ENCODE results near the gene CARD14.
"Not testable (repeated sequence)": the region's sequence is repeated elsewhere in the genome, so short reads cannot be mapped to it uniquely, and the experiment has no call there.

CARD14 gene

DNA sequence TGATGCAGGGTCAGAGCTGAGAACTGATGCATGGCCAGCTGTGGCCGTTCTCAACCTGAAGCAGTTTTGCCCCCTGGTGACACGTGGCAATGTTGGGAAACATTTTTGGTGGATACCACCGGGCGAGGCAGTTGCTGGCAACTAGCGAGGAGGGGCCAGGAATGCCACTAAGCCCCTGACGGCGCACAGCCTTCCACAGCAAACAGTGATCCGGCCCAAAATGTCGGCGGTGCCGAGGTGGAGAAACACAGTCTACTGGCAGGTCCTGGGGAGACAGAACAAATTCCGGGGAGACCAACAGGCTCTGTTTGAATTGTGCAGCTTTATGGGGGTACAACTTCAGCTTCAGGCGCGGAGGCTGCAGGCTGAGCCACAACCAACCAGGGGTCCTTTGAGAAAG, 58.6 kb downstream of the CARD14 start:
- no peak for FAIRE-seq

DNA sequence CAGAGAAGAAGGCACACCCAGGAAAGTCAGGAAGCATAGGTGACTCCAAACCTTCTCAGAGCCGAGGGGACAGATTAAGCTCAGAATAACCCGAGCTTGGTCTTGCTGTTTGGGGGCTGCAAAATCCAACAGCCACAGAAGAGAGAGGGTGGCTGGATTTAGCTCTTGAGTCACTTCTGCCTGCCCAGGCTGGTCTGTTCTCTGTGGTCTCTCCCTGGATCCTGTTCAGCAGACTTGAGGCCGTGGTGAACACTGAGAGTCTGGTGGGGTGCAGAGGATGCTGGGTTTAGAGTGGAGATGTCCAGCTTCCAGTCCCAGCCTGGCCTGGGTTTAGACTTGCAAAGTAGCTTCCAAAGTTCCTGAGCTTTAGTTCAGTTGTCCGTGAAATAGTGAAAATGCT, 59.2 kb downstream of the CARD14 start:
- no peak for FAIRE-seq

DNA sequence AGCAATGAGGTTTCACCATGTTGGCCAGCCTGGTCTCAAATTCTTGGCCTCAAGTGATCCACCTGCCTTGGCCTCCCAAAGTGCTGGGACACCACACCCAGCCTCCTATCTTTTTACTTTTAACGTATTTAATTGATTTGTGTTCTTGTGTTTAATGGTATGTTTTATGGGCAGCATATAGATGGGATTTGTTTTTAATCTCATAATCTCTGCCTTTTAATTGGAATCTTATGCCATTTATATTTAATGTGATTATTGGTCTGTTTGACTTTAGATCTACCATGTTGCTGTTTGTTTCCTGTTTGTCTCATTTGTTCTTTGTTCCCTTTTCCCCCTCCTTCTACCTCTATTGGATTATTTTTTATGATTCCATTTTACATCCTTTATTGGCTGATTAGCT, 62.6 kb downstream of the CARD14 start:
- FAIRE-seq = no peak

DNA sequence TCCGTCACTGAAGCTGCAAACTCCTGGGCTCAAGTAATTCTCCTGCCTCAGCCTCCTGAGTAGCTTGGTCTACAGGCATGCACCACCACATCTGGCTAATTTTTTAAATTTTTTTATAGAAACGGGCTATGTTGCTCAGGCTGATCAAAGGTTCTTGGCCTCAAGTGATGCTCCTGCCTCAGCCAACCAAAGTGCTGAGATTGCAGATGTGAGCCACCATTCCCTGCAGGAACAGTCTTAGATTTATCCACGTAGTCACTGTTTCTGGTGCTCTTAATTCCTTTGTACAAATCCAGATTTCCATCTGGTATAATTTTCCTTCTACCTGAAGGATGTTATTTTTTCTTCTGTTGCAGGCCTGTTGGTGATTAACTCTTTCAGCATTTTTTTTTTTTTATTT, 63.4 kb downstream of the CARD14 start:
- FAIRE-seq = no peak

DNA sequence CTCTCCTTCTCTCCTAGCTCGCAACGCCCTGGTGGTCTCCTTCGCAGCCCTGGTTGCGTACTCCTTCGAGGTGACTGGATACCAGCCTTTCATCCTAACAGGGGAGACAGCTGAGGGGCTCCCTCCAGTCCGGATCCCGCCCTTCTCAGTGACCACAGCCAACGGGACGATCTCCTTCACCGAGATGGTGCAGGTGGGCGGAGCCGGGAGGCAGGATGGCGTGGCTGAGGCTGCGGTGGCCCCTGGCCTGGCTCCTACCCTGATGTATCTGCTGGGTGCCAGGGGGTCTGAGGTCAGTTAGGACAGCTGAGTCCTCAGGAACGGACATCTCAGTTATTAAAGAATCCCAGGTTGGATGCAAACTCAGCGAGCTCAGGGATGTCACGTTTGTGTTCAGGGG, 67.1 kb downstream of the CARD14 start:
- FAIRE-seq = no peak

DNA sequence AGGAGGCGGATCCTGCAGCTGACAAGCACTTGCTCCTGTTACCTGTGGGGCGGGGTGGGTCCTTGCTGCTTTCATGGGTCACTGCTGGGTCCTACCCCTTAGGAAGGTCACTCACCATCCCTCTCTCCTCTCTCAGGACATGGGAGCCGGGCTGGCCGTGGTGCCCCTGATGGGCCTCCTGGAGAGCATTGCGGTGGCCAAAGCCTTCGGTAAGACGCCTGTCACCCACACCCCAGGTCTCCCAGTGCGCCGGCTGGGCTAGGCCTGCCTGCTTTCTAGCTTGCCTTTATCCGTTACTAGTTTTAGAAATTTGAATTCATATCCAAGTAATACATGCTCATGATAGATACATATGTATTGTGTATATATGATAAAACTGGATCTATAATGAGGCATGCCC, 67.6 kb downstream of the CARD14 start:
- FAIRE-seq = no peak

DNA sequence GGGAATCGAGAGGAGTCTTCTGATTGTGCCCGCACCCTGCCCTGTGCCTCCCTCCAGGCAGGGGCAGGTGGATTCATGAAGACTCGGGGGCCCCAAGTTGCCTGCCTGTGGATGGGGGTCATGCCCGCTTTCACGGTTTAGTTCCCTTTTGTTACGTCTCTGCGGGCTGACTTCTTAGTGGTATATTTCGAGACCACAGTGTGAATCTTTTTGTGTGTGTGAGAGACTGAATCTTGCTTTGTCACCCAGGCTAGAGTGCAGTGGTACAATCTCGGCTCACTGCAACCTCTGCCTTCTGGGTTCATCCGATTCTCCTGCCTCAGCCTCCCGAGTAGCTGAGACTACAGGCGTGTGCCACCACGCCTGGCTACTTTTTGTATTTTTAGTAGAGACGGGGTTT, 72.7 kb downstream of the CARD14 start:
- no peak for FAIRE-seq

DNA sequence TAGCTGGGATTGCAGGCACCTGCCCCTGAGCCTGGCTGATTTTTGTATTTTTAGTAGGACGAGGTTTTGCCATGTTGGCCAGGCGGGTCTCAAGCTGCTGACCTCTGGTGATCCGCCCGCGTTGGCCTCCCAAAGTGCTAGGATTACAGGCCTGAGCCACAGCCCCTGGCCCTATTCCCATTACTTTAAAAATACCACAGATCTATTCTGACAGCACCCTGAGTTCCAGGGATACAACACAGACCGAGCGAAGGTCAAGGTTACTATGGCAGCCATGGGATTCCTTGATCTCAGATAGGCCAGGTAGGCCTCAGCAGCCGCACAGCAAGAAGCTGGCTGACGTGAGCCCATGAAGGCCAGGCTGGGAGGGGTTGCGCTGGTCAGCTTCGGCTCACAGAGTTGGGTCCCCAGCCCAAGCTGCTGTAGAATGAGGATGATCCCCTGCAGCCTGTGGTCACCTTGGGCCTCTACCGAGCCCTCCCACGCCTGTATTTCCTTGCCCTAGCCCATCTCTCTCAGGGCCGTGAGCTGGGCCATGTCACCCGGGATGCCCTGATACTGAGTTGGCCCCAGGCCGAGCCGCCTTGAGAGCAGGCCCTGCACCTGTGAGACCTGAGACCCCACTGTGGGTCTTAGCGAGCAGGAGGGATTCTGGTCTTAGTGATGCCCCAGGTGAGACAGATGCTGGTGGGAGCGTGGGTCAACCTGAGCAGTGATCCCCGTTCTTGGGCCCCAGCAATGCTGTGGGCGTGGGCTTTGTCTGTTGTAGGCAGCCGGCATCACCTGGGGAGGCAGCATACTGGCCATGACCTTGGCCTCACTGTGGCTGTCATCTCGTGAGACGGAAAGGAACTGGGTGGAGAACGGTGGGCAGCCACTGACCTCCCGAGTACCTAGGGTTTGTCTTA, 74.0 kb downstream of the CARD14 start:
- FAIRE-seq = no peak

DNA sequence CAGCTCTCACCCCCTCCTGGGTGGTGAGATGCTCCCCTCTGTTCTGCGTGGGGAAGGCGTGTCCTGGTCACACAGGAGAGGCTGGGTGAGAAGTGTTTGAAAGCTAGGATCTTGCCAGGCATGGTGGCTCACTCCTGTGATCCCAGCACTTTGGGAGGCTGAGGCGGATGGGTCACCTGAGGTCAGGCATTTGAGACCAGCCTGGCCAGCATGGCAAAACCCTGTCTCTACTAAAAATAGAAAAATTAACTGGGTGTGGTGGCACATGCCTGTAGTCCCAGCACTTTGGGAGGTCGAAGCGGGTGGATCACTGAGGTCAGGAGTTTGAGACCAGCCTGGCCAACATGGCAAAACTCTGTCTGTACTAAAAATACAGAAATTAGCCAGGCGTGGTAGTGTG, 74.6 kb downstream of the CARD14 start:
- not testable (repeated sequence) for FAIRE-seq

DNA sequence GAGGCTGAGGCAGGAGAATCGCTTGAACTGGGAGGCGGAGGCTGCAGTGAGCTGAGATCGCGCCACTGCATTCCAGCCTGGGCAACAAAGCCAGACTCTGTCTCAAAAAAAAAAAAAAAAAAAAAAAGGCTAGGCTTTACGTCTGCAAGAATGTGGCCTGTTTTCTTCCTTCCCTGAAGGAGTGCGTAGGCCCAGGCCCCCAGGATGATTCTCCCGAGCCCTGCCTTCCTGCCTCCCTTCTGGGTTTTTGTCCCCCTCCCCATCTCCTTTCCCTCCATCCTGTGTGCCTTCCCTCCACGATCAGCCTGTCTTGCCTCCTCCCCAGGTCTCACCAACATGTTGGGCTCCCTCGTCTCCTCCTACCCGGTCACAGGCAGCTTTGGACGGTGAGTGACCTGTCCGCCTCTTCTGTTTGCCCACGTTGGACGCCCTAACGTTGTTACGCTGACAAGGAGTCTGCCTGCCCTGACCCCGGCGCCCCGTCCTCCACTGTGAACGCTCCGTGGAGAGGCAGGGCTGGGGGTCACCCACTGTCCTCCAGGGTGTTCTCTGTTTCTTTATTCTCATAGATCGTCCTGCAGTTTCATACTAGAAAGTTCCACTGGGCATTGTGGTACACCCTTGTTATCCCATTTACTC, 75.2 kb downstream of the CARD14 start:
- FAIRE-seq = no peak

DNA sequence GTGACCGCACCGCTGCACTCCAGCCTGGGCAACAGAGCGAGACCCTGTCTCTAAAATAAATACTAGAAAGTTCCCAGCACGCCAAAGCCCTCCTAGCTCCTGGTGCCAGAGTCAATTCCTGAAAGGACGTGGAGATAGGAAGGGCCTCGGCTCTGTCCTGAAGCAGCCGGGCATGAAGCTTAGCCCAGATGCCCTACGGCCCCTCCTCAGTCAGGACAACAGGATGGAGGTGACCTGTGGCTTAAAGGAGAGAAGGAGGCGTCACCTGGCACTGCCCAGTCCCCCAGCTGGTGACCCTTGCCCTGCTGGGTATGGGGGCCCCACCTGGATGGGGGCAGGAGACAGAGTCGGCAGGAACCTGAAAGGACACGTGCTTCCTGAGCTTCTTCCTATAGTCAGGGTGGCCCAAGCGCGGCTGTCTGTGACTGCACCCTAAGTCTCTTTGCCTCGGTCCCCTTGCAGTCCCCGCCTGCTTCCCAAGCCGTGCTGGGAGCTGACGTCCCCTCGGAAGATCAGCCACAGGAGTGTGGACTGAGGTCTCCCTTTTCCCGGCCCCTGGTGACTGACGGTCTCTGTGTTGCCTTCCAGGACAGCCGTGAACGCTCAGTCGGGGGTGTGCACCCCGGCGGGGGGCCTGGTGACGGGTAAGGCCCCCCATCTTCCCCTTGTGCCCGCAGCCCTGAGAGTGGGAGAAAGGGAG, 75.9 kb downstream of the CARD14 start:
- no peak for FAIRE-seq

DNA sequence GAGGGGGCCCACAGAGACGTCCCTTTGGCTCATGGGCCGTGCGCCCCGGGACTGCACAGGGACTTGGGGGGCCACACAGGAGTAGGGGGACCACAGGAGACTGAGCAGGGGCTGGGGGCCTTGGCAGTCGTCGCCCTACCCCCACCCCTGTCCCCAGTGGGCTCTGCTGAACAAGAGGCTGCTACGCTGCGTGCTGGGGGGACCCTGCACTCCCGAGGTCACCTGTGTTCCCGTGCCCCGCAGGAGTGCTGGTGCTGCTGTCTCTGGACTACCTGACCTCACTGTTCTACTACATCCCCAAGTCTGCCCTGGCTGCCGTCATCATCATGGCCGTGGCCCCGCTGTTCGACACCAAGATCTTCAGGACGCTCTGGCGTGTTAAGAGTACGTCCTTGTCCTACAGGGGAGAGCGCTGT, 76.4 kb downstream of the CARD14 start:
- FAIRE-seq = no peak

DNA sequence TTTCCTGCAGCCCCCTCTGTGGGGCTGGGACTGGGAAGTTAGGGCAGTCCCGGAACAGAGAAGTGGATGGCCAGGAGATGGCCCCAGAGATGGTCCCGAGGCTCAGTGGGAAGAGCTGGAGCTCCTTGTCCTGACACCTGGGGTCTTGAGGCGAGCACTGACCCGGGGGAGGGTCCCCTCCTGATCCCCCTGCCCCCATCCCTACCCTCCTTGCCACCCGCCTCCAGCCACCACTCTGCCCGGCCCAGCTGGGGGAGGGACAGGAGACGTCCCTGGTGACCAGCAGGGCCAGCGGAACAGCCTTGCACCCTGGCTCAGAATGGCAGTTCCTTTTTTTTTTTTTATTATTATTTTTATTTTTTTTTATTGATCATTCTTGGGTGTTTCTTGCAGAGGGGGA, 76.9 kb downstream of the CARD14 start:
- no peak for FAIRE-seq

DNA sequence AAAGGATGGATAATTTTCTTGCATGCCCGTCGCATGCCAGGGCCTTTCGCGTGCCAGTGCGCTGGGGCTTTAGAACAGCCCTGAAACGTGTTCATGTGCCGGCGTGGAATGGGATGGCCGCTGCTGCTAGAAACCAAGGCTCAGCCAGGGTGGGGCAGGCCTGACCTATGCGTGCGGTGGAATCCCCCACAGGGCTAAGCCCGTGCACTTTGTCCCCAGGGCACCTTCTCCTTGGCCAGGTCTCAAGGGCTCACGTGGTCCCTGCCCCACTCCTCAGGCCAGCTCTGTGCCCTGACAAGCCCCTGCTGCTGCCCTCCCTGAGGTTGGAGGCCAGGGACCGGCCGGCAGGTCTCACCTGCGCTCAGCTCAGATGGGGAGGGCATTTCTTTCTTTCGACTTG, 77.7 kb downstream of the CARD14 start:
- FAIRE-seq = no peak

DNA sequence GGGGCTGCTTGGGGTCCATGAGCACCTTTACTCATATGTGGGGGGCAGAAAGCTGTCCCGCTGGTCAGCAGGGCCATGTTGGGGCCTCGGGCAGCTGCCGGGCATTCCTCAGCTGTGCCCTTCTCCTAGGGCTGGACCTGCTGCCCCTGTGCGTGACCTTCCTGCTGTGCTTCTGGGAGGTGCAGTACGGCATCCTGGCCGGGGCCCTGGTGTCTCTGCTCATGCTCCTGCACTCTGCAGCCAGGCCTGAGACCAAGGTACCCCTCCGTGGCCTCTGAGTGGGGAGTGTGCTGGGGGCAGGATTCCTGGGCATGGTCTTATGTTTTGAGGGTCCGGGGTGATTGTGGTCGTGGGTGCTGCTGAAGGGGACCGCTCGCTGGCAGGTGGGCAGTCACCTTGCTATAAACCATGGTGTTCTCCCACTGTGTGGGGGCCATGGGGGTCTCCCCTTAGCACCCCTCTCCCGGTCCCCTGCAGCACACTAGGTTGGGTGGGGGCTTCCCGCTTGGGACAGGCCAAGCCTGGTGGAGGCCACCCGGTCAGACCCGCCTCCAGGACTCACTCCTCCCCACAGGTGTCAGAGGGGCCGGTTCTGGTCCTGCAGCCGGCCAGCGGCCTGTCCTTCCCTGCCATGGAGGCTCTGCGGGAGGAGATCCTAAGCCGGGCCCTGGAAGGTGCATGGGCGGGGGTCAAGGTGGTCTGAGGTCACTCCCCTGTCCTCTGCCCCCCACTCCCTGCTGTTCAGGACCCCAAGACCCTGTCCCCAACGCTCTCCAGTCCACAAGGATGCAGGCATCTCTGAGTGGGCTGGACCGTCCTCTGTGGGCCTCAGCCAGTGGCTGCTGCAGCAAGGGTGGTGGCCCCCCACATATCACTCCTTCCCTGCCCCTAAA, 78.4 kb downstream of the CARD14 start:
- FAIRE-seq = no peak

DNA sequence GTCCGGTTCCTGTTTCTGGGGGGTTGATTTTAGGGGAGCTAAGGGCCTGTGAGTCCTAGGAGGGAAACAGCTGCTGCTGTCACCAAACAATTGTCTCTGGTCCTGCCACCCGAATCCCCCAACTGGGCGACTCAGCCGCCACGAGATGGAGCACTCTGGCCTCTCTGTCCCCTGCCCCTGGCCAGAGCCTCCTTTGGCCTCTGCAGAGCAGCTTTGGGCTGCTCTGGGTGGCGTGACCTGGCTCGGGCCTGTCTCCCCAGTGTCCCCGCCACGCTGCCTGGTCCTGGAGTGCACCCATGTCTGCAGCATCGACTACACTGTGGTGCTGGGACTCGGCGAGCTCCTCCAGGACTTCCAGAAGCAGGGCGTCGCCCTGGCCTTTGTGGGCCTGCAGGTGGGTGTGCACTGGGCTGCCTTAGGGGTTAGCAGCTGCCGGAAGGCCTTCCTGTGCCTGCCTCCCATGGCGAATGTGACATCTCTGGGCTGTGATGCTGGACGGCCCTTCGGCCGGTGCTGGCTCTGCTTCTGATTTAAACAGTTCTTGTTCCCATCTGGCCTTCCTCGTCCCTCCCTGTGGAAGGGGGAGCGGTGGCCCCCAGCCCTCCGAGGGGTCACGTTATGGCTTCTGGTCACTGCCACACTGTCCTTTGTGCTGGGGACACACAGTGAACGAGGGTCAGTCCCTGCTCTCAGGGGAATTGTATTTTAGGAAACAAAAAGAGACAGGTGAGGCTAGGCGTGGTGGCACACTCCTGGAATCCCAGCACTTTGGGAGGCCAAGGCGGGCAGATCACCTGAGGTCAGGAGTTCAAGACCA, 79.3 kb downstream of the CARD14 start:
- FAIRE-seq = no peak

DNA sequence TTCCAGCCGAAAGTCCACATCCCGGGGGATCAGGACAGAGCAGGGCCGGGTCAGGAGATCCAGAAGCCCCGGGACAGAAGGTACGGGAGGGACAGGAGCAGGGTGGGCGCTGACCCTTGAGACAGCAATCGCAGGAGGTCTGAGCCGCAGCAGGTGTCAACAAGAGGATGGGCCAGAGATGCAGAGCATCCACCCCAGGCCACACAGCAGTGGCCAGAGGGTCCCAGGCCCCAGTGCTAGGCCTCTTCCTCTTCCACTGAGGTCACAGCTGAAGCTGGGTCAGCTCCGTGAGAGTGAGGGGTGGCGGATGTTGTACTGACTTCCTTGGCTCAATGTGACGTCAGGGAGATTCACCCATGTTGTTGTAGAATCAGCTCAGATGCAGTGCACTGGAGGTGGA, 82.1 kb downstream of the CARD14 start:
- no peak for FAIRE-seq

DNA sequence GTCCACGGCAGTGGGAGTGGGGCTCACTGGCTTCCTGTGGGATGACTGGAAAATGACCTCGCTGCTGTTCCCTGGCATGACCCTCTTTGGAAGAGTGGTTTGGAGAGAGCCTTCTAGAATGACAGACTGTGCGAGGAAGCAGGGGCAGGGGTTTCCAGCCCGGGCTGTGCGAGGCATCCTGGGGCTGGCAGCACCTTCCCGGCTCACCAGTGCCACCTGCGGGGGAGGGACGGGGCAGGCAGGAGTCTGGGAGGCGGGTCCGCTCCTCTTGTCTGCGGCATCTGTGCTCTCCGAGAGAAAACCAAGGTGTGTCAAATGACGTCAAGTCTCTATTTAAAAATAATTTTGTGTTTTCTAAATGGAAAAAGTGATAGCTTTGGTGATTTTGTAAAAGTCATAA, 83.0 kb downstream of the CARD14 start:
- FAIRE-seq = no peak

DNA sequence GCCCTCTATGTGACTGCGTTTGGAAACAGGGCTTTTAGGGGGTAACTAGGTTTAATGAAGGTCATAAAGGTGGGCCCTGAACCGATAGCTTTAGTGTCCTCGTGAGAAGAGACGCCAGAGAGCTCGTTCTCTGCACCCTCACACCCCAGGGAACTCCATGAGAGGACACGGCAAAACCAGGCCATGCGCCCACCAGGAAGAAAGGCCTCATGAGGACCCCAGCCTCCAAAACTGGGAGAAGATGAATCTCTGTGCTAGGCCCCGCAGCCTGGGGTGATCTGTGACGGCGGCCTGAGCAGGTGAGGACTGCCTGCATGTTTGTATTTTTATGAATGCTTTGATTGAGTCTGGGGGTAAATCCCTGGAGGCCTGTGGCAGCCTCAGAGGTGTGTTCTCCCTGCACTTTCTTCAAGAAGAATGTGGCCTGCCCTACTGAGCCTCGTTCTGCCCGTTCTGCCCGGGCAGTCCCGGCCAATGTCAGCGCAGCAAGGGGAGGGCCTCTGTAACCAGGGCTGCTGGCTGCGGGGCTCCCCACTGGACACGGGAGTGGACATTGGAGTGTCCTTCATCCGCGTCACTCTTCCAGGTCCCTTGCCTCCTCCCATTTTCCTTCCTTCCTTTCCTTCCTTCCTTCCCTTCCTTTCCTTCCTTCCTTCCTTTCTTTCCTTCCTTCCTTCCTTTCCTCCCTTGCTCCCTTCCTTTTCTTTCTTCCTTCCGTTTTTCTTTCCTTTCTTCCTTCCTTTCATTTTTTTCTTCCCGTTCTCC, 84.0 kb downstream of the CARD14 start:
- no peak for FAIRE-seq

DNA sequence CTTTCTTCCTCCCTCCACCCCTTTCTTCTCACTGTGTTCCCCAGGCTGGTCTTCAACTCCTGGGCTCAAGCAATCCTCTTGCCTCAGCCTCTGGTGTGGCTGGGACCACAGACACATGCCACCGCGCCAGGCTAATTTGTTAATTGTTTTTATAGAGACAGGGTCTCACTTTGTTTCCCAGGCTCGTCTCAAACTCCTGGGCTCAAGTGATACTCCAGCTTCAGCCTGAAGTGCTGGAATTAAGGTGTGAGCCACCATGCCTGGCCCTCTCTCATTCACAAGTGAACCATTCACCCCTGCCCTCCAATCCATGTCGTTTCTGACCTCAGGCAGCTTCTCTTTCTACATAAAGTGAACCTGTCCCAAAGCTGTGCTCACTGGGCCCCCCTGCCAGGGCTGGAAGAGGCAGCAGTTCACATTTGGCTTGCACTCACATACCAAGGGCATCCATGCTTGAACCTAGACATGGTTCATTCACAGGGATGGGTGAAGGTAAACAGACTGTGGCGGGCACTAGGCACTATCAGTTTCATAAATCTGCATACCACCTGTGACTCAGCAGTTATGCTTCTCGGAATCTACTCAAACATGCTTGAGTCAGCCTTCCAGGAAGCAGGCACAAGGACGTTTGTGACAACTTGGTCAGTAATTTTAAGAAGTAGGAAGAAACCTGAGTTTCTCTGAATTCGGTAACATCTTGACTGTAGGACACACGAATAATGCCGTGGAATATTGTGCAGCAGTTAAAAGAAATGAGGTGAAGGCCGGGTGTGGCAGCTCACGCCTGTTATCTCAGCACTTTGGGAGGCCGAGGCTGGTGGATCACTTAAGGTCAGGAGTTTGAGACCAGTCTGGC, 84.8 kb downstream of the CARD14 start:
- no peak for FAIRE-seq
